HepG2 (cell line): ENCODE measurements around the gene EFL1.

ENCODE experiments used
- POLR2A ChIP-seq, 2 experiments: IDR thresholded peaks; 2 replicates each; pipeline ENCODE4 v1.6.1; 2011; ENCODE audit warnings: low read depth in 2 of 2, low read length in 2 of 2, mild to moderate bottlenecking in 1 of 2, moderate library complexity in 1 of 2; ENCODE audit not compliant: insufficient read depth in 1 of 2
- ZNF12 ChIP-seq: sonication (generic); formaldehyde crosslinking; IDR thresholded peaks from 2 replicates; pipeline ENCODE4 v1.5.0; 2020; ENCODE audit warnings: missing genetic modification reagents
- TF ChIP-seq, protein P1 (sequence below): sonication (generic); formaldehyde crosslinking; IDR thresholded peaks from 2 replicates; pipeline ENCODE4 v1.5.0; 2020; ENCODE audit warnings: missing genetic modification reagents
- TF ChIP-seq, protein P2 (sequence below): sonication (generic); formaldehyde crosslinking; IDR thresholded peaks from 2 replicates; pipeline ENCODE4 v1.5.0; 2020; ENCODE audit warnings: mild to moderate bottlenecking, missing genetic modification reagents, moderate library complexity

DNA sequence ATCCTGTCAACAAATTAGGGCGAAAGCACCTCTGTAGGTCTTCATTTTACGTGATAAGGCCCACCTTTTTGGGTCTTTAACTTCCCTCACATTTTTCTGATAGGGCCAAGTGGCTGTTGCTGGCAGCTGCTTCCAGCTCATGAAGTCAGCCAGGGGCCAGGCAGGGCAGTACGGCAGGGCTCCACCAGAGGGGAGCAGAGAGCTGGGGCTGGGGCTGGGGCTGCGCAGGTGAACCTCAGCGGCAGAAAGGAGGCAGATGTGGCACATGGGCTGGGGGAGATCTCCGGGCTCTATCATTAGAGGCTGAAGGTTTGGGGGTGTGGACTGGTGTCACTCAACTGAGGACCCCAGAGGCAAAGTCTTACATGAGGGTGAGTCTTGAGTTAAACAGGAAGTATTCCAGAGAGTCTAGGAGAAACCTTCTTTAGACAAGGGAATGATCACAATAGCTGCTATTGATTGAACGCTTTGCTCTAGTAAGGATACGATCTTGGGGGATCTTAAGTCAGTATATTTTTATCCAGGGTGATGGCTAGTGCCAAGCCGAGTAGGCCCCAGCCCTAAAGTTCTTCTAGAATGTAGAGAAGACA lies 153.9 kb downstream of the EFL1 start:
- TF ChIP-seq ZNF12 (CRISPR knock-in tag): no peak
- TF ChIP-seq, protein P1, sequence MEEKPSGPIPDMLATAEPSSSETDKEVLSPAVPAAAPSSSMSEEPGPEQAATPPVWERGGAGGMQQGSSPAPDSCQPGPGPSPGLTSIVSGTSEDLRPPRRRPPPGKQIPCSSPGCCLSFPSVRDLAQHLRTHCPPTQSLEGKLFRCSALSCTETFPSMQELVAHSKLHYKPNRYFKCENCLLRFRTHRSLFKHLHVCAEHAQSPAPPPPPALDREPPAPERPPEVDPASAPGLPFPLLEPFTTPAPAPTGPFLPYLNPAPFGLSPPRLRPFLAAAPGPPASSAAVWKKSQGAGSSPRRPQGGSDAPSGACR: no peak
- TF ChIP-seq, protein P2, sequence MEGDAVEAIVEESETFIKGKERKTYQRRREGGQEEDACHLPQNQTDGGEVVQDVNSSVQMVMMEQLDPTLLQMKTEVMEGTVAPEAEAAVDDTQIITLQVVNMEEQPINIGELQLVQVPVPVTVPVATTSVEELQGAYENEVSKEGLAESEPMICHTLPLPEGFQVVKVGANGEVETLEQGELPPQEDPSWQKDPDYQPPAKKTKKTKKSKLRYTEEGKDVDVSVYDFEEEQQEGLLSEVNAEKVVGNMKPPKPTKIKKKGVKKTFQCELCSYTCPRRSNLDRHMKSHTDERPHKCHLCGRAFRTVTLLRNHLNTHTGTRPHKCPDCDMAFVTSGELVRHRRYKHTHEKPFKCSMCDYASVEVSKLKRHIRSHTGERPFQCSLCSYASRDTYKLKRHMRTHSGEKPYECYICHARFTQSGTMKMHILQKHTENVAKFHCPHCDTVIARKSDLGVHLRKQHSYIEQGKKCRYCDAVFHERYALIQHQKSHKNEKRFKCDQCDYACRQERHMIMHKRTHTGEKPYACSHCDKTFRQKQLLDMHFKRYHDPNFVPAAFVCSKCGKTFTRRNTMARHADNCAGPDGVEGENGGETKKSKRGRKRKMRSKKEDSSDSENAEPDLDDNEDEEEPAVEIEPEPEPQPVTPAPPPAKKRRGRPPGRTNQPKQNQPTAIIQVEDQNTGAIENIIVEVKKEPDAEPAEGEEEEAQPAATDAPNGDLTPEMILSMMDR: peak; percentile 93
- TF ChIP-seq POLR2A (IDR thresholded peaks at IDR 0.05; ENCODE audit: insufficient read depth in 1 of 2, low read depth in 2 of 2, low read length in 2 of 2): no peak
